HG03558 (cell line): ENCODE data around the gene STEAP1B.
"Not testable (repeated sequence)": the region's sequence is repeated elsewhere in the genome, so short reads cannot be mapped to it uniquely, and the experiment has no call there.

Source experiments
- ATAC-seq: cut with Tn5 transposase; IDR thresholded peaks from one replicate; pipeline ENCODE4 v1.9.1; 2021; ENCODE audit warnings: moderate number of reproducible peaks; ENCODE audit not compliant: unreplicated experiment; ENCODE audit errors: extremely low read depth

The STEAP1B gene

DNA sequence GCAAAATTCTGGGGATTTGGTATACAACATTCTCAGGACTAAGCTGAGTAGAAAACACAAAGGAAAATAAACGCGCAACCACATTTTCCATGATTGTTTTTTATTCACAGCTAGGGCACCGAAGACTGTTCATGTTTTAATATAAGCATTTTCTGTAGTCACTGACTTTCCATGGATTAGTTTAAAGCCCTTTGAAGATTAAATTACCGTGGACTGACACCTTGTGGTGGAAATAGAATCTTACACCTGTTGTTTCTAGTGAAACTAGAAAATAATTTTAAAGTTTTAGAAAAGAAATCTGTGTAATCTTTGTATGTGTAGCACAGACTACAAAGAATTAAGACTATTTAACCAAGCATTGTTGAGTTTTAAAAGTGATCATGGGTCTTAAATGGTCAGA lies 1.3 kb upstream of the STEAP1B start:
- not testable (repeated sequence) for ATAC-seq

DNA sequence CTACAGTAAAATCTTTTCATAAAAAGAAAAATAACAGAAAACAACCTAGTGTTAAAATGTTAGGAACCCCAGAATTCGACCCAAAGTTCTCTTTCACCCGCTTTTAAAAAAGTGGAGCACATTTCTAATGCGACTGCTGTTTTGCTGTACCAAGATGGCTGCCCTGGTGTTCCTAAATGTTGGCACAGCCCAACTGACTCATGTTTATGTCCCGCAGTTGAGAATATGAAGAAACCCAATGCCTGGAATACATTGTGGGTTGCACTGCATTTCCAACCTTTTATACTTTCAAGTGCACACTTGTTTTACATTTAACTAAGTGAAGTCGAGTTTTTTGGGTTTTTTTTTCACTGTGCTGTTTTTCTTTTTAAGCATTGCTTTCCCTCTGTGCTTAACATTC lies 944 bp downstream of the STEAP1B start:
- no peak for ATAC-seq

DNA sequence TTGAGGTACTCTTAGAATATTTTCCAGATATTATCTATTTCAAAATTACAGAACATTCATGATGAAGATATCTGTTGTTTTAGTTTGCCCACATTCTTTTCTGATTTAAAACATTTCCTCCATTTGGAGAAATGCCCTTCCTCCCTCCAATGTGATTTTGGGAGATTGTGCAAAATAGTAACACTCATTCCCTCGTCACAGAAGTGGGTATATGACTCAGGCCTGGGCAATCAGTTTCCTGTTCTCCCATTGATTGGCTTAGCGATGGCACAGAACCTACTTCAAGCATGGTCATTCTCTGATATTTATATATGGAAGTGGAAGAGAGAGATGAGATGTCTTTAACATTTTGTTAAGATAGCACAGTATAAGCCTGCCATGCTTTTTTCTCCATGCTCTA lies 3.1 kb downstream of the STEAP1B start:
- not testable (repeated sequence) for ATAC-seq

DNA sequence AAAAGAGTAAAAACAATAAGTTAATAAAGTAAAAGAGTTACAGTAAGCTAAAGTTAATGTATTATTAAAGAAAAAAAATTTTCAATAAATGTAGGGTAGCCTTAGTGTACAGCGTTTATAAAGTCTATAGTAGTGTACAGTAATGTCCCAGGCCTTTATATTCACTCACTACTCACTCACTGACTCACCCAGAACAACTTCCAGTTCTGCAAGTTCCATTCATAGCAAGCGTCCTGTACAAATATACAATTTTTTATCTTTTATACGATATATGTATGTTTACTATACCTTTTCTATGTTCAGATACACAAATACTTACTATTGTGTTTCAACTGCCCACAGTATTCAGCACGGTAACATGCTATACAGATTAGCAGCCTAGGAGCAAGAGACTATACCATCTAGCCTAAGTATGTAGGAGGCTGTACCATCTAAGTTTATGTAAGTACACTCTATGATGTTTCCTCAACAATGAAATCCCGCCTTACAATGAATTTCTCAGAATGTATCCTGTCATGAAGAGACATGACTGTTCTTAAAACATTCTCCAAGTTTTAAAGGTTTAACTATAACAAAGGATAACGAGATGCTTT lies 3.6 kb downstream of the STEAP1B start:
- not testable (repeated sequence) for ATAC-seq

DNA sequence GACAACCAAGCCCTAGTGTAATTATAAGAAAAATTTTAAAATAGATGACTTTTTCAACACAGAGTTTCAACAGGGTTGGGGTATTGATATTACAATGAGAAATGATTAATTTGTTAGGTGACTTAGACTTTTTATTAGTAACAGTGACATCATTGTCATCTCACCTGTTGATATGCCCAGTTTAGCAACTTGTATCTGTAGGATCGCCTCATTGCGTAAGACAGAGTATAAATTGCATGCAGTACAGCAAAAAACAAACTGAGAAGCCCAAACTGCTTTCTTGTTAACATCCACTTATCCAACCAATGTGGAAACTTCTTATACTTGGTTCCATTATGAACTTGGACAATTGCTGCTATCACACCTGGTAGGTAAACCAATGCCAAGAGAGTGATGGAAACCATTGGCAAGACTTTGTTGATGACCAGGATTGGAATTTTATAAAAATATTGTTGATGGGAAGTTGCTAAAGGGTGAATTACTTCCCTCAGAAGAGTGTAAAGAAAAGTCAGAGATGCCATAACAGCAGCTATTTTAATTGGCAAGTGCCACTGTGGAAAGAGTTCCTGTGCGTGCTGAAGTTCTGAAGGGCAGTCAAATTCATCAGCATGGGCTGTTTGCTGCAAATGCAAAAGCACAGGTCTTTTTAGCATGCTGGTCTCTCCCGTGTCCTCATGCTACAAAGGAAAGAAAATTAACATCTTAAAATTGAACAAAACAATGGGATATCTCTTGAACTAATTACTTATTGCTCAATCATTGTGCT lies 6.6 kb downstream of the STEAP1B start:
- ATAC-seq: not testable (repeated sequence)

DNA sequence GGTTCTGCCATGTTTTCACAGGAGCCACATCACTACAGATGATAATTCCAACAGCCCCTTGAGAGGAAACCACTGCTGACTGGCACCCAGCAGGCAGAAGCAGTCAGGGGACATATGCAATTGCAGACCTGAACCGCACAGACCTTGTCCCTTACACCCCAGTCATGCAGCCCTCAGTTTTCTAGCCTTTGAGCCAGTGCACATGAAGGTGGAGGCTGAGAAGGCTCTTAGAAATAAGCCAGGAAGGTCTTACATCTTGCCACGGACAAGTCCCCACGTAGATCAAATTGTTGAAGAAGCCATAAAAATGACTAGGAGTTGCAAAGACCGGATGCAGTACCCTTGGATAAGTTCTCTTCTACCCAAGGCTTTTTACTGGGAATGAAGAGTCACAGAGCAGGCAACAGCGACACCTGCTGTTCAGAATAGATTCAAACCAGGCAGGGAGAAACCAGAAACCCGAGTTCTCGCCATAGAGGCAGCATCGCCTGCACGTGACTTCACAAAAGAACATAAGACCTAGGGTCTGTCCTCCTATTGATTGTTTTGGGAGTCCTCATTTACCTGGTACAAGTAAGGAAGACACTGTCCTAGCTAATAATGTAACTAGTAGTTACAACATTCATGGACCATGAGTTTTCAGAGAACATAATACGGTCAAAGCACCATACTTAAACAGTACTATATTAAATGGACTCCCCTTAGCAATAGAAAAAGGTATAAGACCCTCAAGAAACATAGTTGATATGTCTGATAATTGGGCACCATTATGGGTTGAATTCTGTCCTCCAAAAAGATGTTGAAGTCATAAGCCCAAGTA lies 11.1 kb downstream of the STEAP1B start:
- ATAC-seq: no peak

DNA sequence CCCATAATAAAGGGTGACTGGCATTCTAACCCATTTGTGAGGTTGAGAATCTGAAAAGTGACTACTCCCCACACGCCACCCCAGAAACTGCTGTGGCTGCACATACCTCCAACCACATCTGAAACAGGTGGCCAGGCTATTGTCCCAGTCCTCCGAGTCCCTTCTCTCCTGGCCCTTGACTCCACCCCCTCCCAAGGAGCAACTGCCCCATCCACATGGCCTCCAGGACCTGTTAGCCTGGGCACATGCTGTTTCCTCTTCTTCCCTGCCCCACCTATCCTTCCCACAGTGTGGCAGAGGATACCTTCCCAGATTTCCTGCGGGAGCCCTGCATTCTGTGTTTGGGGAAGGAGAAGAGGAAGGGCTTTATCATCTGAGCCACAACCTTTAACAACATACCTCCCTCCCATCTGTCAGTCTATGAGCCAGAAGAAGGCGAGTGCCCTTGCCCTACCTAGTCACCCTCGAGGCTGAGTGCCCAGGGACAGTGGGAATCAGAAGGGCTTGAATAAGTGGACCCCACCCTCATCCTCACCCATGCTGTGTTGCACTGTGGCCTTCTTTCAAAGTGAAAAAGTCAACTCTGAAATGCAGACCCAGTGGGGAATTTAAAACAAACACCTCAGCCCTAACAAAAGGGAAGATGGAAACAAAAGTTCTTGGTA lies 11.9 kb downstream of the STEAP1B start:
- ATAC-seq: no peak

DNA sequence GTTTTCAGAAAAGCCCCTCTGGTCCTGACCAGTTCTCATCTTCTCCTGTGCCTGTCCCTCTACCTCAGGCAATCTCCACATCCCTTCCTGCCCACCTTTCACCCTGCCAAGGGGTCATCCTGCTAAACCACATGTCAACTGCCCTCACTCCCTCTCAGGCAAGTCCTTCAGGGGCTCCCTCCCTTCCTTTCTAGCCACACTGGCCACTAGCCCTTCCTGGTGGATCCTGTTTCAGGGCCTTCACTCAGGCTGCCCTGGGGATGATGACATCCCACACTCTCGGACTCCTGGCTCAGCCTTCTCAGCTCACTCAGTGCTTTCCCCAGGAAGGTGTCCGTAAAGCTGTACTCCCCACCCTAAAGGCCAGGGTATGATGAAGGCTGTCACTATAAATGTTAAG lies 13.4 kb downstream of the STEAP1B start:
- ATAC-seq: no peak

DNA sequence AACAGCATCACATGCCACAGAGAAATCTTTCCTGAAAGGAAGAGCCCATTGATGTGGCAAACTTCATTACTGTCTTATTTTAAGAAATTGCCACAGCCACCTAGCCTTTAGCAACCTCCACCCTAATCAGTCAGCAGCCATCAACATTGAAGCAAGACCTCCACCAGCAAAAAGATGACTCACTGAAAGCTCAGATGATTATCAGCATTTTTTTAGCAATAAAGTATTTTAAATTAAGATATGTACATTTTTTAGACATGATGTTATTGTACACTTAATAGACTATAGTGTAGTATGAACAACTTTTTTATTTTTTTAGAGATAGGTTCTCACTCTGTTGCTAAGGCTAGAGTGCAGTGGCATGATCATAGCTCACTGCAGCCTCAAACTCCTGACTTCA lies 14.8 kb downstream of the STEAP1B start:
- ATAC-seq: no peak

DNA sequence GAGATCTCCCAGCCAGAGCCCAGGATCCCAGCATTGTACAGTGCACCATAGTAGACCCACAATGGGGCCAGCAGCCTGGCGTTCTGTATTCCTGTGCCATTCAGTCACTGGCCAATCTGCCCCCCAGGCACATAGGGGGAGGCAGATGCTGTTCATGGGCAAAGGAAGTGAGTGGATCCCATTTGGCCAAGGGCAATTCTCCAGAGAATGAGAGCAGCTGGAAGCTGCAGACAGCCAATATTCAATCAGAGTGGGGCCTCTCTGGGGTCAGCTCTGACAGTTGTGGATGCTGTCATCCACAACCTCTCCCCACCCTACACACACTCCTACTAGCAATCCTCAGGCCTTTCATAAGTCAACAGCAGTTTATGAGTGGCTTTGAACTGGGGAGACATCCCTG lies 17.5 kb downstream of the STEAP1B start:
- no peak for ATAC-seq

DNA sequence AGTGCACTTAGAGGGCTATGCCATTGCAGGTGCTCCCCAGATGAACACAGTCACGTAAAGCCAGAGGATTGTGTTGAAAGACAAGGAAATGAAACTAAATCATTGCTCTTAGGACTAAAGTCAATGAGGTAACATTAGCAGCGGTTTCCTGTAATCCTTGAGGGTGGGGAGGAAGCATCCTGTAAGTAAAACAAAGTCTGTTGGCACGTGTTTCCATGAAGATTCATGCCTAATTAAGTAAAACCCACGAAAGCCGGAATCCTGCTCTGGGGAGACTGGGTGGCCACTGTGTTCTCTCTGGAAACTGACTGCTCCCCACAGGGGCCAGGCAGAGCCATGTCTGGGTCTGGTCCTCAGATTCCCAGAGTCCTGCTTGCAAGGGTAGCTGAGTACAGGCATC lies 18.3 kb downstream of the STEAP1B start:
- no peak for ATAC-seq

DNA sequence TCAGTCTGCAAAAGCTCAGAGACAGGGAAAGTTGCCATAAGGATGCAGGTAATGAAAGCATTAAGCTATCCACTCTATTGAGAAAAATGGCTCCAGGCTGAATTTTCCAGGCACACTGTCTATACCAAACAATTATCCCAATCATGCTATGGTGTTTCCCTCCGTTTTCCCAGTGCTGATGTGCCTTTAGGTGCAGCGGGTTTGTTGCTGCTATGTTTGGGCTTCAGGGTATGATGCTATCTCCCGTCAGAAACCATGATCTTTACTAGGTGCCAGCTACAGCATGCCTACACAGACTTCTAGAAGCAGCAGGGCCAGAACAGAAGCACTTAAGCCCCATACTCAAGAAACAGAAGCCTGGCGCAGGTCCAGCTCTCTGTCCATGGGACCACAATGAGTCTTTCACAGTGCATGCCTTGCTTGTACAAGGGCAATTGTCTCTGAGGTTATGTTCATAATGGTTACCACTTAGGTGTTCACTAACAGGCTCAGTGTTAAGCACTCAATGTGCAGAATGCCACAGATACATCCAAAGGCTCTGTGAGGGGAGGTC lies 19.4 kb downstream of the STEAP1B start:
- ATAC-seq: no peak

DNA sequence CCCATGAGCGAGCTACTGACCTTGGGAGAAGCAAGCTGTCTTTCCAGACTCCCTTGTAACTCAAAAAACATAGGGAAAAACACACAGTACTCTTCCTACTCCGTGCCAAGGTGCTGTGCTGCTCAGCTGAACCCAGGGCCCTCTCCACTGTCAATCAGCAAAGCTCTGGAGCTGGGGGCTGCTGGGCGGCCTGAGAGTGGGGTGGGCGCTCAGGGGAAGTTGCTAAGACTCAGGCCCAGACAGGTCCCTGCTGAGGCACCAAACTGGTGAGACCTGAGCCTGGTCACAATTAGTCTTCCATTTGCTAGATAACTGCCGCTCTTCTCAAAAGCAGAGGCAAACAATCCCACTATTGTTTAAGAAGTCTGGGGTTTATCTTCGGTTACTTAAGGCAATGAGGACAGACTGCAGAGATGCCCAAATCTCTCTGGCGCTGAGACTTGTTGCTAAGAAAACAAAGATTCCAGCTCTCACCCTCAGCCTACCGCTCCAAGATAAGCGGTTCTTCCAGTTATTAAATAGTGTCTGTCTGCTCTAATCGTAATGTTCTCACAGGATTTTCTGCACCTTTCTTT lies 22.0 kb downstream of the STEAP1B start:
- no peak for ATAC-seq

DNA sequence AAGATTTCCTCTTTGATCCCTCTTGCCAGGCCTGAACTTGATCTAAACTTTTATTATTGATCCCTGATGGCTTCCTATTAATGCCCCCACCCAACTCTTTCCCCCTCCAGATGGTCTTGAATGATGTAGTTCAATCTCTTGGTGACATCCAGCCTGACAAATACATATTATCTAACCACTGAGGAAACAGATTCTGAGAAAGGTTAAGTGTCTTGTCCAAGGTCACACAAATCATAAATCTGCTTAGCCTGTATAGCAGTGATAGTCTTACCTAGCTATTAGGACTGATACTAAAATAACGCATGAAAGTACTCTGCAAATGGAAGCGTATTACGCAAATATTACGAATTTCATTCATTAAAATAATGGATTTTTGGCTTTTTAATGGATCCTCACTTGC lies 22.7 kb downstream of the STEAP1B start:
- no peak for ATAC-seq

DNA sequence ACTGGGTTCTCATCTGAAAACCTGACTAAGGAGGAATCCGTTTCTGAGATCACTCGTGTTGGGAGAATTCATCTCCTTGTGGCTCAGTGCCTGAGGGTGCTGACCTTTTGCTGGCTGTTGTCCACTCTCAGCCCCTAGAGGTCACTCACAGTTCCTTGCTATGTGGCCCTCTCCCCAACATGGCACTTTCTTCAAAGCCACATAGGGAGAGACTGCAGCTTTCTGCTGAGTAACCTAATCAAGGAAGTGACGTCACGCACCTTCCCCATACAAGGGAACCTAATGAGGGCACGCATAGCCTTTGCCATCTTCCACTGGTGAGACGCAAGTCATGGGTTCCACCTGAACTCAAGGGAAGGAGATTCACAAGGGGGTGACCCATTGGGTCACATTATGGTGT lies 23.2 kb downstream of the STEAP1B start:
- no peak for ATAC-seq

DNA sequence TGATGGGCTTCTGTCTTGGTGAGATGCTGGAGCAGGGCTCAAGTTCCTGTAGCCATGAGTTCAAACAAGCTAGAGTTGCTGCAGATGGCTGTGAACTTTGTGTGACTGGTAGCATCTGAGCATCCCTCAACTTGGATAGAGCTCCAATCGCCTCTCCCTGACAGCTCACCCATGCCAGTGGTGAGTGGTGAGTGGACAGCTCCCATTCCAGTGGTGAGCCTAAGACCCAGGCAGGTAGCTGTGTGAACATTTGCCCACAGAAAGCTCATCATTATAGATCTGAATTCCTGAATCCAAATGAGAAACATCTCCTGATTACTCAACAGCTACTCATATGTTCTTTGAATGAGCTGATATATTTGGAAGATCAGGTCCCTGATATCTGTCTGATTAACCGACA lies 25.3 kb downstream of the STEAP1B start:
- no peak for ATAC-seq

DNA sequence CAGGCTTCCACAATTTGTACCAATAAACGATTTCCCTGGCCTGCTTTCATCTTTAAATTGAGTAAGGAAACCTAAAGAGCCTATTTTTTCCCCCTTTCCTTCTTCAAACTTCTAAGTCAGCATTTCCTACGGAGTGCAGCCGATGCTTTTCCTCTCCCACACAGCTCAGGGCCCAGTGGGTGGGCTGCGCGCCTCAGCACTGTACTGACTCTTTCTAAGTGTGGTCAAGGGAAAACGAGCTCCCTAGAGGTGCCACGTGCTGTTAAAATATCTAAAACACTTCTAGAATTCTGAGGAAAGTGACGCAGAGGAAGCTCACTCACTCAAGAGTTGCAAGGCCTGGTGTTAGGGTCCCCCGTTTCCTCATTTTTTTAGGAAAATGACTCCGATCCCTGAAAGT lies 29.0 kb downstream of the STEAP1B start:
- ATAC-seq: no peak

DNA sequence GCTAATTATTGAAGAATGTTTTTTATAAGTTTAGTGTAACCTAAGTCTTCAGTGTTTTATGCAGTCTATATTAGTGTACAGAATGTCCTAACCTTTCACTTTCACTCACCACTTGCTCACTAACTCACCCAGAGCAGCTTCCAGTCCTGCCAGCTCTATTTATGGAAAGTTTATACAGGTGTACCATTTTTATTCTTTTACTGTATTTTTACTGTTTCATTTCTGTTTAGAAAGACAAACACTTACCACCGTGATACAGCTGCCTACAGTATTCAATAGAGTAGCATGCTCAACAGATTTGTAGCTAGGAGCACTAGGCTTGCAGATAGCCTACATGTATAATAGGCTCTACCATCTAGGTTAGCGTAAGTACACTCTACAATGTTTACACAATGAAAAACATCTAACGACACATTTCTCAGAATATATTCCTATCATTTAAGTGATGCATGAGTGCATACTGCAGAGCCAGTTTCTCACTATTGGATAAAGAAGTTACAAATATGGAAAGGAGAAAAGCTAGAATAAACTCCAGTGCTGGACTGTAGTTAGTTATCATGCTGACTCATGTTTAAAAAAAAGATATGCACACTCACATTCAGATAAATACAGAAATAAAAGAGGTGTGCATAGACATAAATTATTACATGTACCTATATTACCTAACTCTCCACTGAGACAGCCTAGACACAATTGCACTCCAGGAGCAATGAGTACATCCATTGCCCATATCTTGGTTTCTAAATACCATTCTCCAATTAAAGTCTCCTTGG lies 30.4 kb downstream of the STEAP1B start:
- ATAC-seq: no peak

DNA sequence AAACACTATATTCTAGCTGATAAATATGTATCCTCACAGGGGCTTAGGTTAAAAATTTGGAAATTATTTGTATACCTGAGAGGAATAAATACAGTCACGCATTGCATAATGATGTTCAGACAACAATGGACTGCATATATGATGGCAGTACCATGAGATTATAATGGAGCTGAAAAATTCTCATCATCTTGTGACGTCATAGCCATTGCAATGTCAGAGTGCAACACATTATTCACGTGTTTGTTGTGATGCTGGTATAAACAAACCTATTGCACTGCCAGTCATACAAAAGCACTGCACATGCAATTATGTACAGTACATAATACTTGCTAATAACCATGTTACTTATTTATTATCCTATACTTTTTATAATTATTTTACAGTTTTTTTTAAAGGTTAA lies 31.4 kb downstream of the STEAP1B start:
- no peak for ATAC-seq
